HFFc6 (cell line): ENCODE data around the gene SPACA5. TPM values are rescaled to one million over a fixed set of nuclear protein-coding genes. Genes with fewer than 3 reads are reported as not detected.
A peak's percentile ranks its signal among the peaks of the same experiment; 100 is the strongest.
"Not testable (repeated sequence)": the region's sequence is repeated elsewhere in the genome, so short reads cannot be mapped to it uniquely, and the experiment has no call there.

Experiments used
- DNase-seq: peaks from one replicate; pipeline ENCODE4 v3.0.0-alpha.2; 2018
- H3K27ac Mint-ChIP-seq: 2 replicates; pipeline ENCODE4 v1.8.0; 2020; ENCODE audit warnings: mild to moderate bottlenecking, mixed read lengths
- H3K27me3 Mint-ChIP-seq: 2 replicates; pipeline ENCODE4 v1.8.0; 2021; ENCODE audit warnings: mild to moderate bottlenecking, moderate library complexity, mixed read lengths; ENCODE audit not compliant: insufficient read depth
- H3K36me3 Mint-ChIP-seq: 2 replicates; pipeline ENCODE4 v1.8.0; 2021; ENCODE audit warnings: low read depth, mixed read lengths
- H3K4me1 Mint-ChIP-seq: 2 replicates; pipeline ENCODE4 v1.8.0; 2020; ENCODE audit warnings: low read depth, mixed read lengths
- H3K4me3 Mint-ChIP-seq: 2 replicates; pipeline ENCODE4 v1.8.0; 2020; ENCODE audit warnings: mild to moderate bottlenecking, moderate library complexity, mixed read lengths
- H3K9me3 Mint-ChIP-seq: 2 replicates; pipeline ENCODE4 v1.8.0; 2020; ENCODE audit warnings: mild to moderate bottlenecking, mixed read lengths
- CTCF ChIP-seq: fragments of 200-600 bp; sonication (generic); IDR thresholded peaks from 2 replicates; pipeline ENCODE4 v1.5.0; 2021; ENCODE audit warnings: antibody characterized with exemption, mild to moderate bottlenecking
- total RNA-seq, 6 experiments: library from RNA; stranded (reverse); fragmentation: NEBNext Ultra II Directional; extraction: Animal tissue kit (Norgen Biotek cat#: 25700); gene quantifications; 2 replicates in 1 of 6; 3 replicates in 5 of 6; pipeline ENCODE4 v1.2.3, GENCODE V29; 2021

The SPACA5 gene
- total RNA-seq, 6 experiments from 2014 or later: not detected

DNA sequence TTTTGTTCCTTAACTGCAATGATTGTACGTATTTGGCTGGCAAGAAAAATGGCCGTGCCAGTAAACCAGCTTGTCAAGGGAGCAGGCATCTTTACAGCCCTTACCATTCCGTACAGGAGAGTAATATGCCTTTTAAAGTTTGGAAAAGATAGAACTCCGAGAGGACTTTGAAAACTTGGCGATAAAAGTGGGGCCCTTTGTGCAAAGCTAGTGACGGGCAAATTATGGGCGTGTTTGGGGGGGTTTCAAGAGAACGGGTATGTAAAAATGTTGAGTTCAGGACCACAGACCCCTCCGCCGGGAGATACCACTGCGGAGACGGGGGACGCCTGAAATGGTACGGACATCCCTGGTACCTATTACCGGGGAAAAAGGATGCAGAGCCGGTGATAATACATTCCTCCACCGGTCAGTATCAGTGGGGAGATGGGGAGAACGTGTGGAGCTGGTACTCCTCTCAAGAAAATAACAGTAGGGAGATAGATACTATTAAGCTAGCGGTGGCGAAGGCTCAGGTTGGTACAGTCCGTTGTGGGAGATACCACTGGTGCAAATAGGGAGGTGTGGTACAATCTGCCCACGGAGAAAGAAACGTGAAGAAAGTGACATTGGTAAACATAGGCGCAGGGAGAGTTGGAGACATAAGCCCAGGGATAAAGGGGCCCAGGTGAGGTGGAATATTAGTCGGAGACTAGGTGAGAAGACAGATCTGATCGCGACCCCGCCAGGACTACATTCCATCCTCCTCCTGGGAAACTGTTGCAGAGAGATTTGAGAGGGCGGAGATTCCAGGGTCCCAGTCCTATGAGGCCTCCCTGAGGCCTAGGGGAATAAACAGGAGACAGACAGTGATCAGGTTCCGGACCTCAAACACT lies 14.5 kb downstream of the SPACA5 start:
- Mint-ChIP-seq H3K27me3 (peaks cover 3% of the 10 kb centered on the region), H3K4me1 (peaks cover 6% of the 10 kb centered on the region), H3K4me3 (peak overlapping the region; percentile 90), H3K9me3 (no peaks in the 10 kb centered on the region), H3K27ac (peak overlapping the region; percentile 98), H3K36me3 (no peaks in the 10 kb centered on the region)
- DNase-seq: peak; percentile 67
- TF ChIP-seq CTCF: no peak

DNA sequence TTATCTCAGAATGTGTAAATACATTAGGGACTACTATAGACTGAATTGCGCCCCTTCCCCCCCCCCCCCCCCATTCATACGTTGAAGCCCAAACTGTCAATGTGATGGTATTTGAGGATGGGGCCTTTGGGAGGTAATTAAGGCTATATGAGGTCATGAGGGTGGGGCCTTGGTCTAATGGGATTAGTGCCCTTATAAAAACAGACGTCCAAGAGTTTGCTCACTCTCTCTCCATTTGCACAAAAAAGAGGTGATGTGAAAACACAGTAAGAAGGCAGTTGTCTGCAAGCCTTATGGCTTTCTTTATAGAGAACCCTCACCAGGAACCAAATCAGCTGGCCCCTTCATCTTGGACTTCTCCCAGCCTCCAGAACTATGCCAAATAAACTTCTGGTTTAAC lies 15.3 kb downstream of the SPACA5 start:
- no peak overlapping the region for H3K4me3 Mint-ChIP-seq
- no peak for TF ChIP-seq CTCF
- H3K36me3 Mint-ChIP-seq: no peaks in the 10 kb centered on the region
- peaks cover 6% of the 10 kb centered on the region for H3K4me1 Mint-ChIP-seq
- H3K27ac Mint-ChIP-seq: no peak overlapping the region
- DNase-seq: no peak
- no peaks in the 10 kb centered on the region for H3K9me3 Mint-ChIP-seq
- H3K27me3 Mint-ChIP-seq: peaks cover 3% of the 10 kb centered on the region

DNA sequence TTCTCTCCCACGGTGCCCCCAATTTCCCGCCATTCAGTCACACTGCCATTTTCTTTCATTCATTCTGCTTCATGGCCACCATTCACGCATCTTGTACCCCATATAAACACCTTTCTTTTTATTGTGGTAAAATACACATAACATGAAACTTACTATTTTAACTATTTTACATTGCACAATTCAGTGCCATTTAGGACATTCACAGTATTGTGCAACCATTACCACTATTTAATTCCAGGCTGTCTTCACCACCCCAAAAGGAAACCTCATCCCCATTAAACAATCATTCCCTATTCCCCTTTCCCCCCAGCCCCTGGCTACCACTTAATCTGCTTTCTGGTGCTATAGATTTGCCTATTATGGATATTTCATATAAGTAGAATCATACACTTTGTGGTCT lies 15.9 kb downstream of the SPACA5 start:
- peaks cover 6% of the 10 kb centered on the region for H3K4me1 Mint-ChIP-seq
- no peak for DNase-seq
- no peak for TF ChIP-seq CTCF
- H3K4me3 Mint-ChIP-seq: 0 out of 2 replicates have a peak overlapping the region, but pooled peaks have one; percentile 11
- H3K27ac Mint-ChIP-seq: no peak overlapping the region
- H3K9me3 Mint-ChIP-seq: no peaks in the 10 kb centered on the region
- H3K36me3 Mint-ChIP-seq: no peaks in the 10 kb centered on the region
- H3K27me3 Mint-ChIP-seq: peaks cover 3% of the 10 kb centered on the region

DNA sequence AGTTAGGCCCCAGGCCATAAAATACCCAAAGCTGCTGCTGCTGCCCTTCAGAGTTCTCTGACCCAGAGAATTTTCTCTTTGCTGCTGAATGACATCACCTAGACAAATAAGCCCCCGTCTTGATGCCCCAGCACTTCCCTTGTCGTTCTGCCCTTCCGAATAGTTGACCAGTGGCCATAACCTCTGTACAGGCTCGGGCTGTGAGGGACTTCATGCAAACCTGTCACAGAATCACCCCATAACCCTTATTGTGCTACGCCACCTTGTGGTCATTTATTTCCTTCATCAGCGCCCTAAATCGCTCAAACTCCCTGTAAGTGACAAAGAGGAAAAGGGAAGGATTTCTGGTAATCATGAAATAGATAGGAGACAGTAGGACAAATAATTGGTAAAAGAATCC lies 18.8 kb downstream of the SPACA5 start:
- Mint-ChIP-seq H3K4me1 (peaks cover 6% of the 10 kb centered on the region), H3K27me3 (peaks cover 5% of the 10 kb centered on the region), H3K36me3 (no peaks in the 10 kb centered on the region), H3K27ac (no peak overlapping the region), H3K4me3 (no peak overlapping the region), H3K9me3 (no peaks in the 10 kb centered on the region)
- peak; percentile 34 for DNase-seq
- TF ChIP-seq CTCF: peak; percentile 81

- H3K4me1 Mint-ChIP-seq, H3K4me3 Mint-ChIP-seq, H3K9me3 Mint-ChIP-seq, H3K36me3 Mint-ChIP-seq, DNase-seq, H3K27me3 Mint-ChIP-seq, H3K27ac Mint-ChIP-seq: not testable (repeated sequence)
Measured at GRCh38 chrX:48027545-48027944, 20.8 kb downstream of the SPACA5 start.

DNA sequence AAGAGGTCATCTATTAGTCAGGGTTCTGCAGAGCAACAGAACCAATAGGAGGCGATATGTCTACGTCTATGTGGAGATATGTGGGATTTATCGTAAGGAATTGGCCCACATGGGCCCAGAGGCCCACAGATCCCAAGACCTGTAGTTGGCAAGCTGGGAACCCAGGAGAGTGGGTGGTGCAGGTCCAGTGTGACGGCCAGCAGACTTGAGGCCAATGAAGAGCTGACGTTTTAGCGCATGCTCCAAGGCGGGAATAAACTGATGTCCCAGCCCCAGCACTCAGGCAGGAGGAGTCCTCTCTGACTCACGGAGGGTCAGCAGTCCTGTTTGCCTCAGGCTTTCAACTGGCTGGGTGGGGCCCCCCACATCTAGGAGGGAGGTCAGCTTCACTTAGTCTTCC lies 21.3 kb downstream of the SPACA5 start:
- no peak for DNase-seq
- H3K27ac Mint-ChIP-seq: no peak overlapping the region
- peaks cover 6% of the 10 kb centered on the region for H3K4me1 Mint-ChIP-seq
- H3K27me3 Mint-ChIP-seq: peaks cover 7% of the 10 kb centered on the region
- no peak overlapping the region for H3K4me3 Mint-ChIP-seq
- H3K36me3 Mint-ChIP-seq: no peaks in the 10 kb centered on the region
- no peaks in the 10 kb centered on the region for H3K9me3 Mint-ChIP-seq
- no peak for TF ChIP-seq CTCF
